SK-N-SH treated with all-trans-retinoic acid at 6 μM for 48 hours (cell line): ENCODE measurements around the gene PCBP3.

Source experiments
- ARNTL ChIP-seq: fragments of 450-650 bp; formaldehyde crosslinking; IDR thresholded peaks from 2 replicates; pipeline ENCODE4 v1.5.0; 2020; ENCODE audit warnings: low read depth, mild to moderate bottlenecking, moderate library complexity, borderline replicate concordance
- CSRNP3 ChIP-seq: fragments of 250-450 bp; sonication (Bioruptor Pico); IDR thresholded peaks from 2 replicates; pipeline ENCODE4 v1.5.1; 2021; ENCODE audit warnings: mild to moderate bottlenecking, moderate library complexity
- ESRRG ChIP-seq: fragments of 250-450 bp; sonication (Bioruptor Pico); IDR thresholded peaks from 2 replicates; pipeline ENCODE4 v1.6.1; 2021; ENCODE audit warnings: mild to moderate bottlenecking
- PATZ1 ChIP-seq: fragments of 250-450 bp; sonication (Bioruptor Pico); IDR thresholded peaks from 2 replicates; pipeline ENCODE4 v1.8.0; 2020; ENCODE audit warnings: mild to moderate bottlenecking, moderate library complexity, borderline replicate concordance
- POU6F1 ChIP-seq: fragments of 250-450 bp; sonication (Bioruptor Pico); IDR thresholded peaks from 2 replicates; pipeline ENCODE4 v1.8.0; 2021; ENCODE audit warnings: low read depth, mild to moderate bottlenecking, moderate library complexity, borderline replicate concordance
- RARB ChIP-seq: fragments of 250-450 bp; sonication (Bioruptor Pico); IDR thresholded peaks from 2 replicates; pipeline ENCODE4 v1.8.0; 2021; ENCODE audit warnings: mild to moderate bottlenecking, moderate library complexity
- TOX ChIP-seq: fragments of 250-450 bp; sonication (Bioruptor Pico); IDR thresholded peaks from 2 replicates; pipeline ENCODE4 v1.8.0; 2021; ENCODE audit warnings: mild to moderate bottlenecking, moderate library complexity, borderline replicate concordance
- ZFP30 ChIP-seq: fragments of 450-650 bp; formaldehyde crosslinking; IDR thresholded peaks from 2 replicates; pipeline ENCODE4 v1.5.0; 2022; ENCODE audit warnings: mild to moderate bottlenecking, moderate library complexity

- TF ChIP-seq PATZ1 (CRISPR knock-in tag), result no peak
- TF ChIP-seq TOX (CRISPR knock-in tag), result no peak
- no peak for TF ChIP-seq POU6F1
- no peak for TF ChIP-seq RARB
- no peak for TF ChIP-seq ESRRG (CRISPR knock-in tag)
- no peak for TF ChIP-seq ZFP30 (CRISPR knock-in tag)
- TF ChIP-seq ARNTL (CRISPR knock-in tag), result no peak
- no peak for TF ChIP-seq CSRNP3
Observed at GRCh38 chr21:45913418-45913765, 269.9 kb downstream of the PCBP3 start.
